GM12878 (cell line): ENCODE results near the gene LRIT2.

Source experiments
- BHLHE40 ChIP-seq, 2 experiments: fragments of 450-650 bp in 1 of 2; IDR thresholded peaks; 2 replicates each; pipeline ENCODE4 v1.6.1; 2011 to 2017; ENCODE audit warnings: low read depth in 2 of 2, borderline replicate concordance in 1 of 2, improper control_type of control experiment in 1 of 2, low read length in 1 of 2, mild to moderate bottlenecking in 1 of 2
- CTCF ChIP-seq, 3 experiments: IDR thresholded peaks in 2 of 3; conservative IDR thresholded peaks in 1 of 3; 2 replicates each; pipeline ENCODE4 v1.5.1; 2011; ENCODE audit warnings: low read depth in 3 of 3, low read length in 3 of 3, mild to moderate bottlenecking in 3 of 3, control low read depth in 2 of 3, moderate library complexity in 2 of 3, inconsistent platforms in 1 of 3, mixed read lengths in 1 of 3; ENCODE audit not compliant: control insufficient read depth in 2 of 3, insufficient read depth in 1 of 3; ENCODE audit errors: extremely low read depth in 1 of 3
- HDAC6 ChIP-seq: fragments of 200-600 bp; sonication (generic); IDR thresholded peaks from one replicate; pipeline ENCODE4 v1.8.0; 2017; ENCODE audit warnings: antibody characterized with exemption; ENCODE audit not compliant: unreplicated experiment
- ZBTB33 ChIP-seq: fragments of 450-650 bp; IDR thresholded peaks from 2 replicates; pipeline ENCODE4 v1.6.1; 2017; ENCODE audit warnings: mild to moderate bottlenecking
- ZNF274 ChIP-seq: IDR thresholded peaks from one replicate; pipeline ENCODE4 v1.8.0; 2011; ENCODE audit not compliant: insufficient read length, insufficient read depth

GRCh38 chr10:84196941-84197340 is 28.4 kb downstream of the LRIT2 start:
- TF ChIP-seq CTCF (IDR thresholded peaks at IDR 0.05 in 2 of 3, conservative IDR thresholded peaks at IDR 0.05 in 1 of 3; ENCODE audit: control insufficient read depth in 2 of 3, extremely low read depth in 1 of 3, insufficient read depth in 1 of 3, low read depth in 3 of 3, low read length in 3 of 3): no peak; a peak in 1 of 6 replicates
- TF ChIP-seq BHLHE40 (IDR thresholded peaks at IDR 0.05; ENCODE audit: borderline replicate concordance in 1 of 2, low read depth in 2 of 2, low read length in 1 of 2): no peak
- TF ChIP-seq ZNF274: no peak
- no peak for TF ChIP-seq ZBTB33
- TF ChIP-seq HDAC6: no peak
